Measurements from ENCODE around the gene GUCA1A. TPM values are rescaled to one million over a fixed set of nuclear protein-coding genes. Genes with fewer than 3 reads are reported as not detected.

The GUCA1A gene
- total RNA-seq, 1 donor from 2014 or later, result not detected

GRCh38 chr6:42128460-42129359 lies 44.5 kb upstream of the GUCA1A start:
- DNase-seq (ENCODE audit: low spot score), result no peak
- H3K27ac Mint-ChIP-seq (ENCODE audit: unreplicated experiment), result no peak overlapping the region
- peaks cover 3% of the 10 kb centered on the region for H3K4me1 Mint-ChIP-seq (ENCODE audit: low read depth)
- peaks cover 3% of the 10 kb centered on the region for H3K36me3 Mint-ChIP-seq (ENCODE audit: low read depth)
- no peak for TF ChIP-seq CTCF (IDR thresholded peaks at IDR 0.05)
- H3K27me3 Mint-ChIP-seq (ENCODE audit: low read depth), result no peaks in the 10 kb centered on the region
- no peak overlapping the region for H3K4me3 Mint-ChIP-seq (ENCODE audit: unreplicated experiment)
- peaks cover 2% of the 10 kb centered on the region for H3K9me3 Mint-ChIP-seq (ENCODE audit: low read depth)

DNA sequence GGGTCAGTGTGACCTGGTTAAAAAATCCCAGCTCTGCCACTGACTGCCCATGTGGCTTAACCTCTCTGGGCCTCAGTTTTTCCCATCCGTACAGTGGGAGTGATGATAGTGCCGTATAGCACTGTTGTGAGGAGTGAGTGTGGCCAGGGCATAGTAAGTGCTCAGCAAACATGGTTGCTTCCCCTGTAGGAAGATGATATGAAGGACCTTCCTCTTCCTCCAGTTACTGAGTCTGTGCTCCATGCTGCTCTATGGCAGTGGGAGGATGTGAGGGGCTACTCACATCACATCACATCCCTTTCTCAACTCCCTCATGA lies 43.8 kb upstream of the GUCA1A start:
- Mint-ChIP-seq H3K36me3 (ENCODE audit: low read depth) (peaks cover 3% of the 10 kb centered on the region), H3K27ac (ENCODE audit: unreplicated experiment) (no peak overlapping the region)

DNA sequence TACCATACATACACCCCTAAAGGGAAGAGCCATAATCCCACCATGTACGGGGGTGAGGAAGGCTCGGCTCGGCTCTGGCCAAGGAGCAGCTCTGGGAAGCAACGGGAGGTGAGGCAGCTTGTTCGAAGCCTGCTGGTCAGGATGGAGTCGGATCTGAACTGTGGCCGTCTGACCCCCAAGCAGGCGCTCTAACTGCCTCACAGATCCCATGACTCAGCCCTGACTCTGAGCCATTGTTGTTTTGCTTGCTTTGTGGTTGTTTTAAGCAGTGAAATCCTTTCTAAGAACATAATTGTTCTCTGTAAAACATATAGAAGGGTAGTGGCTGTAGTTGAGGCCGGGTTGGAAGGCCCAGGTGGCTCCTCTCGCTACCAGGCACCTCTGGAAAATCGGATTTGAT lies 41.6 kb upstream of the GUCA1A start:
- TF ChIP-seq CTCF (IDR thresholded peaks at IDR 0.05), result no peak
- Mint-ChIP-seq H3K9me3 (ENCODE audit: low read depth) (peaks cover 2% of the 10 kb centered on the region), H3K36me3 (ENCODE audit: low read depth) (peaks cover 1% of the 10 kb centered on the region), H3K4me3 (ENCODE audit: unreplicated experiment) (no peak overlapping the region), H3K27me3 (ENCODE audit: low read depth) (no peaks in the 10 kb centered on the region), H3K4me1 (ENCODE audit: low read depth) (peaks cover 6% of the 10 kb centered on the region), H3K27ac (ENCODE audit: unreplicated experiment) (peak overlapping the region; percentile 13)
- no peak for DNase-seq (ENCODE audit: low spot score)

More for the DNA sequence above, 43.8 kb upstream of the GUCA1A start:
- peaks cover 2% of the 10 kb centered on the region for H3K9me3 Mint-ChIP-seq (ENCODE audit: low read depth)
- no peak overlapping the region for H3K4me3 Mint-ChIP-seq (ENCODE audit: unreplicated experiment)
- H3K4me1 Mint-ChIP-seq (ENCODE audit: low read depth), result peaks cover 3% of the 10 kb centered on the region
- no peaks in the 10 kb centered on the region for H3K27me3 Mint-ChIP-seq (ENCODE audit: low read depth)
- no peak for TF ChIP-seq CTCF (IDR thresholded peaks at IDR 0.05)
- DNase-seq (ENCODE audit: low spot score), result no peak

DNA sequence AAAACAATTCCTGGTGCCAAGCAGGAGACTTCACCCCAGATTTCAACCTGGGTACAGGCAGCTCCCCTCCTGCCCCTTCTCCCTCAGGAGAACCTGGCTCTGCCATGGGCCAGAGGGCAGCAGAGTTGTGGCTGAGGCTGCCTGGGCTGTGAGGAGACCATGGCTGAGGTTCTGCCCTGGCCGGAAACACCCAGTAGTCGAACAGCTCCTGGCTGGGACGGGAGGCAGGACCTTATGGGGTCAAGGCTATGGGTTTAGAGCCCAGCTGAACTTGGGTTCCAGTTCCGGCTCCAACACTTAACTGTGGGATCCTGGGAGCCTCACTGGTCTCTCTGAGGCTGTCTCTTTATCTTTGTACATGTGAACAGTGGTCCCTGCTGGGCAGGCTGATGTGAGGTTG lies 39.2 kb upstream of the GUCA1A start:
- no peak for TF ChIP-seq CTCF (IDR thresholded peaks at IDR 0.05)
- H3K4me1 Mint-ChIP-seq (ENCODE audit: low read depth), result peaks cover 17% of the 10 kb centered on the region
- peaks cover 2% of the 10 kb centered on the region for H3K9me3 Mint-ChIP-seq (ENCODE audit: low read depth)
- H3K36me3 Mint-ChIP-seq (ENCODE audit: low read depth), result peaks cover 1% of the 10 kb centered on the region
- no peak for DNase-seq (ENCODE audit: low spot score)
- no peak overlapping the region for H3K27ac Mint-ChIP-seq (ENCODE audit: unreplicated experiment)
- no peaks in the 10 kb centered on the region for H3K27me3 Mint-ChIP-seq (ENCODE audit: low read depth)
- H3K4me3 Mint-ChIP-seq (ENCODE audit: unreplicated experiment), result no peak overlapping the region

- Mint-ChIP-seq H3K36me3 (ENCODE audit: low read depth) (peaks cover 1% of the 10 kb centered on the region), H3K9me3 (ENCODE audit: low read depth) (peaks cover 2% of the 10 kb centered on the region), H3K4me3 (ENCODE audit: unreplicated experiment) (no peak overlapping the region), H3K27ac (ENCODE audit: unreplicated experiment) (no peak overlapping the region), H3K27me3 (ENCODE audit: low read depth) (no peaks in the 10 kb centered on the region), H3K4me1 (ENCODE audit: low read depth) (peaks cover 29% of the 10 kb centered on the region)
- DNase-seq (ENCODE audit: low spot score), result no peak
- TF ChIP-seq CTCF (IDR thresholded peaks at IDR 0.05), result no peak
These were observed 38.0 kb upstream of the GUCA1A start for GRCh38 chr6:42135161-42135560.

All from chondrocyte (in vitro differentiated cells).